Upper lobe of left lung (tissue), 6 donors: ENCODE measurements around the gene CEBPE. TPM values are rescaled to one million over a fixed set of nuclear protein-coding genes. Genes with fewer than 3 reads are reported as not detected.

ENCODE experiments used
- ATAC-seq, 2 donors: fragments of 200-7000 bp; cut with Tn5 transposase; one replicate each; pipeline ENCODE4 v1.9.1; 2022; ENCODE audit warnings: mild to moderate bottlenecking in 2 of 2, moderate library complexity in 2 of 2; ENCODE audit not compliant: low FRiP score in 2 of 2
- DNase-seq, 2 donors: peaks; one replicate each; pipeline ENCODE4 v3.0.0-alpha.2; 2019 to 2020
- H3K27ac ChIP-seq, 4 donors: fragments of 200-600 bp; sonication (generic); one replicate each; pipeline ENCODE4 v1.5.1; 2016 to 2019
- H3K27me3 ChIP-seq, 4 donors: fragments of 200-600 bp; sonication (generic); one replicate each; pipeline ENCODE4 v1.5.1; 2017 to 2019
- H3K36me3 ChIP-seq, 4 donors: fragments of 200-600 bp; sonication (generic); one replicate each; pipeline ENCODE4 v1.5.1; 2016 to 2019
- H3K4me1 ChIP-seq, 4 donors: fragments of 200-600 bp; sonication (generic); one replicate each; pipeline ENCODE4 v1.5.1; 2018 to 2019
- H3K4me3 ChIP-seq, 4 donors: fragments of 200-600 bp; sonication (generic); one replicate each; pipeline ENCODE4 v1.5.1; 2017 to 2019; ENCODE audit warnings: mild to moderate bottlenecking in 2 of 4, moderate library complexity in 1 of 4
- H3K9me3 ChIP-seq, 4 donors: fragments of 200-600 bp; sonication (generic); one replicate each; pipeline ENCODE4 v1.5.1; 2018 to 2019
- EP300 ChIP-seq, 4 donors: sonication (generic); formaldehyde crosslinking; IDR thresholded peaks; one replicate each; pipeline ENCODE4 v1.5.1; 2017; ENCODE audit warnings: antibody characterized with exemption in 4 of 4, control low read depth in 2 of 4
- POLR2A ChIP-seq, 4 donors: fragments of 450-650 bp; IDR thresholded peaks; one replicate each; pipeline ENCODE4 v1.5.1; 2016 to 2017; ENCODE audit warnings: antibody characterized with exemption in 4 of 4, mild to moderate bottlenecking in 2 of 4
- POLR2AphosphoS5 ChIP-seq, 2 donors: sonication (generic); formaldehyde crosslinking; IDR thresholded peaks; one replicate each; pipeline ENCODE4 v1.5.1; 2017; ENCODE audit warnings: antibody characterized with exemption in 2 of 2
- WGBS, 2 donors: methylation state at CpG; one replicate each; pipeline ENCODE4 v1.1.5; 2017 to 2018; 5-methylcytosine and 5-hydroxymethylcytosine counted together
- total RNA-seq, 6 donors: library from RNA; depleted of rRNA in 4 of 6; stranded (reverse); fragments of >200 nt in 4 of 6; gene quantifications; one replicate each; pipeline versions ENCODE4 v1.1.0 to v1.2.1, GENCODE V29; 2016 to 2021
- TF ChIP-seq, protein P1 (sequence below), 6 experiments: fragments of 450-650 bp in 4 of 6; fragments of 200-600 bp in 2 of 6; sonication (generic) in 2 of 6; IDR thresholded peaks; one replicate each; pipeline ENCODE4 v1.5.1; 2016 to 2019; ENCODE audit warnings: antibody characterized with exemption in 6 of 6
- donor health status: DM: no; HTN: no; CAD: no; lungs with moderate emphysema.
- donor health status: DM: no; HTN: yes; CAD: no; lungs with severe emphysema.

The CEBPE gene
- total RNA-seq, 6 donors from 2014 or later, result 0.31 to 0.77 TPM; not detected in 4

DNA sequence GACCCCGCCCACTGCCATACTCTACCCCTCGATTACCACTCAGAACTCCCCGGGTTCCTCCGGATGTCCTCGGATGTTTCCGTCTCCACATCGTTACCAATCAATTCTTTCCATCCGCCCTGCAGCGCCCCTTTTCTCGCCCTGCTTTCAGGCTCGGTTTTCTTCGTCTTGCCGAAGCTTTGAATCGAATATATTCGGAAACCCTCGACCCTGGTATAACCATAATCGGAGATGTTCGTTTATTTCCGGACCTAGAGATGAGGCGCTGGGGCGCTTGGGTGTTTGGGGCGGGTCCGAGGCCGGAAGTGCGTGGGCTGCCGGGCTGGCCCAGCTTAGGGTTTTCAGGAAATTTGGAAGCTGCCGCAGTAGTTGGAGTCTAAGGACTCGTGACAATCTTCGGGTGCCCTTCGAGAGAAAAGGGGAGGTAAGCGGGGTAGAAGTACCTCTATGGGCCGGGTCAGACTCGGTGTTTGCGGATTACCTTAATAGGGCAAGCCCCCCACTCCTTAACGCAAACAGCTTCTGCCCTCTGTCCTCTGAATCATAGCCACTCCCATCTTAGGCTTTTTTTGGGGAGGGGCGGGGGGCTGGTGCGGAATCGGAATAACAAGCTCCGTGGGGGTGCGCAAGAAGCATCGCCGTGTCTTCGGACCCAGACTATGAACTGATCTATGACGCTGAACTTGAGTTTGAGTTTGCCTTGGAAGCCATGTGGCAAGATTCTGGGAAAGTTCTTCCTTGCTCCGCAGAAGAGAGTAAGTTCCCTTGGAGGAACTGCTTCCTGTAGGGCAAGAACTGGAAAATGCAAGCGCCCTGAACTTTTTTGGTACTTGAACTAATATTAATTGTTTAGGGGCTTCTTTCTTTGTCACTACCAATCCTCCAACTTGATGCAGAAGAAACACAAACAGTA is 23.6 kb downstream of the CEBPE start, which contains the start of gene C14orf119:
Gene C14orf119, plus strand, starts transcription at position 310 of the 913 bp plus-strand sequence. CDS start 2,154 bp downstream, outside the sequence.
- Histone ChIP-seq H3K27me3 (no peaks in the 10 kb centered on the region), H3K27ac (peak within 1 kb of the TSS; percentile 91 to 100 (median 99)), H3K4me3 (peak within 1 kb of the TSS; percentile 74 to 85 (median 82)), H3K9me3 (no peaks in the 10 kb centered on the region), H3K36me3 (peaks cover 0 to 51% (median 20%) of the 10 kb centered on the region in 4 donors), H3K4me1 (peaks cover 25 to 68% (median 36%) of the 10 kb centered on the region in 4 donors)
- 1% methylated on average over 41 to 46 of the region's 46 CpGs for WGBS, 2 donors
- peak; percentile 64 to 85 (median 74) for TF ChIP-seq POLR2A (IDR thresholded peaks at IDR 0.05)
- TF ChIP-seq, protein P1, sequence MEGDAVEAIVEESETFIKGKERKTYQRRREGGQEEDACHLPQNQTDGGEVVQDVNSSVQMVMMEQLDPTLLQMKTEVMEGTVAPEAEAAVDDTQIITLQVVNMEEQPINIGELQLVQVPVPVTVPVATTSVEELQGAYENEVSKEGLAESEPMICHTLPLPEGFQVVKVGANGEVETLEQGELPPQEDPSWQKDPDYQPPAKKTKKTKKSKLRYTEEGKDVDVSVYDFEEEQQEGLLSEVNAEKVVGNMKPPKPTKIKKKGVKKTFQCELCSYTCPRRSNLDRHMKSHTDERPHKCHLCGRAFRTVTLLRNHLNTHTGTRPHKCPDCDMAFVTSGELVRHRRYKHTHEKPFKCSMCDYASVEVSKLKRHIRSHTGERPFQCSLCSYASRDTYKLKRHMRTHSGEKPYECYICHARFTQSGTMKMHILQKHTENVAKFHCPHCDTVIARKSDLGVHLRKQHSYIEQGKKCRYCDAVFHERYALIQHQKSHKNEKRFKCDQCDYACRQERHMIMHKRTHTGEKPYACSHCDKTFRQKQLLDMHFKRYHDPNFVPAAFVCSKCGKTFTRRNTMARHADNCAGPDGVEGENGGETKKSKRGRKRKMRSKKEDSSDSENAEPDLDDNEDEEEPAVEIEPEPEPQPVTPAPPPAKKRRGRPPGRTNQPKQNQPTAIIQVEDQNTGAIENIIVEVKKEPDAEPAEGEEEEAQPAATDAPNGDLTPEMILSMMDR (IDR thresholded peaks at IDR 0.05), result peak in 1 of 6 experiments; percentile 5
- peak in 1 of 4 donors; percentile 3 for TF ChIP-seq EP300 (IDR thresholded peaks at IDR 0.05)
- TF ChIP-seq POLR2AphosphoS5 (IDR thresholded peaks at IDR 0.05), result peak; percentile 84 to 91
- DNase-seq, result peak; percentile 96 to 99
- peak; percentile 96 to 99 for ATAC-seq

DNA sequence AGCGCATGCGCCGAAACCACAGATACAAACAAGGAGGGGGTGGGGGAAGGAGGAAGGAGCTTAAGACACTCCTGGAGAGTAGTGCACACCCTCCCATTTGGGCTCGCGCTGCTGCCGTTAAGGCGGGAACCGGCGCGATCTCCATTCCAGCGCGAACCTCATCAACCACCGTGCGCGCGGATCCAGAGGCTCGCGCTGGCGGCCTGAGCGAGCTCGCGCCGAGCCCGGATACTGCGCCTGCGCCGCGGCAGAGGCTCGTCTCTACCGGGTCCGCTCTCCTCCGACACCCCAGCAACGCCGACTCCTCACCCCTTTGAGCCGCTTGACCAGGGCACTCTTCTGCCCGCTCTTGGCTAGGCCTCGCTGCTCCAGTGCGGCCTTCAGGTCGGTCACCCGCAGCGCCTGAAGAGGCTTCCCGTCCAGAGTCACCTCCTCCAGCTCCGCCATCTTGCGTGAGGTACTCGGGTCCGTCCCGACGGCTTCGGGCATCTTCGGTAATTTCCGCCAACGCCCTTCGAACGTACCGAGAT is 24.3 kb downstream of the CEBPE start, which contains the start of gene ACIN1:
Gene ACIN1, minus strand, starts transcription at position 471 of the 530 bp plus-strand sequence. Its CDS starts 24 bp downstream, at position 447.
- WGBS, 2 donors, result 0% methylated on average over 12 to 32 of the region's 55 CpGs
- H3K36me3 ChIP-seq, result peaks cover 5 to 58% (median 27%) of the 10 kb centered on the region in 4 donors
- H3K27ac ChIP-seq, result peak within 1 kb of the TSS; percentile 91 to 100 (median 99)
- H3K4me1 ChIP-seq, result peaks cover 25 to 70% (median 42%) of the 10 kb centered on the region in 4 donors
- H3K27me3 ChIP-seq, result no peaks in the 10 kb centered on the region
- DNase-seq (peak; percentile 77 to 94), ATAC-seq (peak; percentile 74 to 76)
- peak within 1 kb of the TSS; percentile 74 to 85 (median 82) for H3K4me3 ChIP-seq
- no peaks in the 10 kb centered on the region for H3K9me3 ChIP-seq
- TF ChIP-seq EP300 (IDR thresholded peaks at IDR 0.05), result peak in 1 of 4 donors; percentile 6
- TF ChIP-seq POLR2A (IDR thresholded peaks at IDR 0.05), result peak in 3 of 4 donors; percentile 59 to 87 (median 62)
- TF ChIP-seq POLR2AphosphoS5 (IDR thresholded peaks at IDR 0.05), result peak; percentile 86 to 94
- TF ChIP-seq, protein P1 (IDR thresholded peaks at IDR 0.05), result no peak

DNA sequence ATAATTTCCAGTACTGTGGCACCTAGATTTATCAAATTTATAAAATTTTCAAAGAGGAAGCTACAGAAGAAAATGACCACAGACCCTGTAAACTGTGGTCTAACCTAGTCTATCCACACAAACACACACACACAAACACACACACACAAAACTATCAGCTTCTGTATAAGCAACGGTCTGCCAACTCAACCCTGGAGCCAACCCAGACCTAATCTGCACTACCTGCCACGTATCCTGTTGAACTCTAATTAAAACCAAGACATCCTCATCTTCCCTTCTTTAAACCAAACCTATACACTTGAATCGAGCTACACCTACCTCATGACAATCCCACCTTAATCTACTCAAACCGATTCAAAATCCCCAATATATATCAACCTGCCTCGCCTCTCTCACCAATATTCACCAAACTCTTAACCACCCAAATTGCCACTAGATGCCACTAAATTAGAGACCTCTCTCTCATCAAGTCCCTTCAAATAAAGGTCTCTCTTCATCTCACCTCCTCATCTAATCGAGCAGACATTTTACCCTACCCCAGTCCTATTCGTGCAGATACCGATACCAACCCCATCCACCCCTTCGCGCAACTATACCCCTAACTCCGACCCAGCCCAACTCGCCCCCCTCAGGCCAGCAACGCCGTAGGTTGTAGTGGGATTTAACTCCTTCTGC is 24.9 kb downstream of the CEBPE start:
- 0 to 2% methylated on average over 14 of the region's 14 CpGs for WGBS, 2 donors
- H3K27ac ChIP-seq, result peak overlapping the region; percentile 91 to 100 (median 99)
- ATAC-seq (no peak), DNase-seq (no peak)
- H3K4me1 ChIP-seq, result peaks cover 25 to 69% (median 42%) of the 10 kb centered on the region in 4 donors
- H3K36me3 ChIP-seq, result peaks cover 11 to 59% (median 33%) of the 10 kb centered on the region in 4 donors
- peak overlapping the region; percentile 74 to 85 (median 82) for H3K4me3 ChIP-seq
- no peaks in the 10 kb centered on the region for H3K27me3 ChIP-seq
- no peaks in the 10 kb centered on the region for H3K9me3 ChIP-seq
- TF ChIP-seq EP300 (IDR thresholded peaks at IDR 0.05), result no peak
- TF ChIP-seq, protein P1 (IDR thresholded peaks at IDR 0.05), result peak in 1 of 6 experiments; percentile 5

DNA sequence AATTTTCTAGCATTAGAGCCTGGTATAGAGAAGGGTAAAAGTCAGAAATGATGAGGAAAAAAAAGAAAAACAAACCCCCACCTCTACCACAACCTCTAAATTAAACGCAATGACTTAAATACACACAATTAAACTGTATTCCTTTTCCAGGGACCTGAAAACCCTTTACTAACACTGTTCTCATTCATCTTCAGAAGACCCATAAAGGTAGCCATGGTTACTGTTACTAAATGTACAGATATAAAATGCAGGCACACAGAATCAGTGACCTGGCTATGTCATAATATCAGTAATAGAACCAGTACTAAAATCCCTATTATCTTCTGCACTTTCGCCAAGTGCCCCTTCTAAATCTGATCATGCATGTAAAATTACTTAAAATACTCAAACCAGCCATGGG is 25.5 kb downstream of the CEBPE start:
- H3K4me3 ChIP-seq, result peak overlapping the region in 3 of 4 donors; percentile 74 to 85 (median 84)
- peaks cover 17 to 59% (median 38%) of the 10 kb centered on the region in 4 donors for H3K36me3 ChIP-seq
- no peak for DNase-seq
- H3K9me3 ChIP-seq, result no peaks in the 10 kb centered on the region
- ATAC-seq, result no peak
- TF ChIP-seq POLR2A (IDR thresholded peaks at IDR 0.05) (no peak), EP300 (IDR thresholded peaks at IDR 0.05) (no peak), POLR2AphosphoS5 (IDR thresholded peaks at IDR 0.05) (no peak)
- TF ChIP-seq, protein P1 (IDR thresholded peaks at IDR 0.05), result no peak
- H3K4me1 ChIP-seq, result peaks cover 25 to 69% (median 42%) of the 10 kb centered on the region in 4 donors
- no peaks in the 10 kb centered on the region for H3K27me3 ChIP-seq
- WGBS, 2 donors, result 67 to 75% methylated on average over 2 of the region's 2 CpGs
- peak overlapping the region in 1 of 4 donors; percentile 100 for H3K27ac ChIP-seq
